GM19463 (cell line): ENCODE data around the gene LSMEM2.

ENCODE experiments used
- ATAC-seq: cut with Tn5 transposase; IDR thresholded peaks from one replicate; pipeline ENCODE4 v1.9.1; 2021; ENCODE audit warnings: mild to moderate bottlenecking, moderate library complexity; ENCODE audit not compliant: unreplicated experiment

LSMEM2 gene

DNA sequence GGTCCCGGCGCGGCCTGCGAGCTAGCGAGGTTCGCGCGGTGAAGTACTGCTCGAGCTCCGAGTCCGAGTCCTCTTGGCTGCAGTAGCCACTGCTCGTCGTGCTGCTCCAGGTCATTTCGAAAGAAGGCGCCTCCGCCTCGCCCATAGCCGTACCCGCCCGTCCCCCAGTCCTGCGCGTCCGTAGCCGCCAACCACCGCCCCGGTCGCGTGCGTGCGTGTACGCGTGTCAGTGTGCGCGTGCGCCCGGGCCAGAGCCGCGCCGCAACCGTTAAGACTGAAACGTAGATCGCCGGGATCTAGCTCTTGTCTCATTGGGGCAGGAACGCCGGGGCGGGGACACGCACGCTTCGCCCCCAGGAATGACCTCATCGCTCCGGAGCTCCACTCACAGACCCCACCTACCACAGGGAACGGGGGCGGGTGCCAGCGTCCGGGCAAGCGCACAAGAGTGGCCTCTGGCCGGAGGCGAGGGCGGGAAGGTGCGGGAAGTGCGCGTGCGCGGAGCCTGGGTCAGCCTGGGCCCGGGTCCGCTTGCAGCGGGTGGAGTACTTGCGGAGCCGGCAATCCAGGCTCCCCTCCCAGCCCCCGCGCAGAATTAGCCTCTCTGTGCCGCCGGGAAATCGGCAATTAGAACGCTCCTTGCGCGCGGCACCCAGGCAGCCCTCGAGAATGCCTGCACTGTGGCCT is 58.4 kb downstream of the LSMEM2 start:
- peak; percentile 72 for ATAC-seq
